ENCODE data around the gene CHRM4.
"Not testable (repeated sequence)": the region's sequence is repeated elsewhere in the genome, so short reads cannot be mapped to it uniquely, and the experiment has no call there.

Gene CHRM4

GRCh38 chr11:46381819-46382645, 9.5 kb downstream of the CHRM4 start:
- DNase-seq: no peak

- DNase-seq: peak; percentile 80
Measured at GRCh38 chr11:46381048-46381818, 10.3 kb downstream of the CHRM4 start, which contains the start of gene MDK. MDK (plus strand) TSS chr11:46381669; CDS start chr11:46382058, 389 bp downstream.

GRCh38 chr11:46380340-46381047, 11.1 kb downstream of the CHRM4 start:
- peak; percentile 79 for DNase-seq

- DNase-seq: not testable (repeated sequence)
Measured at GRCh38 chr11:46379482-46380293, 11.9 kb downstream of the CHRM4 start.

GRCh38 chr11:46378811-46379481, 12.6 kb downstream of the CHRM4 start:
- peak; percentile 27 for DNase-seq

- no peak for DNase-seq
Measured at GRCh38 chr11:46378296-46378695, 13.3 kb downstream of the CHRM4 start.

- DNase-seq: no peak
Measured at GRCh38 chr11:46377831-46378230, 13.7 kb downstream of the CHRM4 start.

- DNase-seq: no peak
Measured at GRCh38 chr11:46377290-46377689, 14.3 kb downstream of the CHRM4 start.

- DNase-seq: no peak
Measured at GRCh38 chr11:46376258-46377050, 15.1 kb downstream of the CHRM4 start.

GRCh38 chr11:46375392-46376101, 16.0 kb downstream of the CHRM4 start:
- DNase-seq: no peak

GRCh38 chr11:46374815-46375214, 16.8 kb downstream of the CHRM4 start:
- DNase-seq: no peak

GRCh38 chr11:46373787-46374740, 17.5 kb downstream of the CHRM4 start:
- no peak for DNase-seq

- not testable (repeated sequence) for DNase-seq
Measured at GRCh38 chr11:46372501-46372900, 19.1 kb downstream of the CHRM4 start.

GRCh38 chr11:46372086-46372485, 19.5 kb downstream of the CHRM4 start:
- DNase-seq: no peak

- not testable (repeated sequence) for DNase-seq
Measured at GRCh38 chr11:46371262-46371661, 20.3 kb downstream of the CHRM4 start.

- no peak for DNase-seq
Measured at GRCh38 chr11:46370253-46370652, 21.3 kb downstream of the CHRM4 start.

GRCh38 chr11:46369458-46370152, 22.0 kb downstream of the CHRM4 start:
- no peak for DNase-seq

- DNase-seq: no peak
Measured at GRCh38 chr11:46367916-46368267, 23.7 kb downstream of the CHRM4 start.
